NCI-H146 treated with DMSO at 0.1 percent for 48 hours (cell line): Measurements from ENCODE around the gene INAFM2.
A peak's percentile ranks its signal among the peaks of the same experiment; 100 is the strongest.

Source experiments
- DNase-seq: peaks from one replicate; lab custom pipeline; 2025; ENCODE audit not compliant: unreplicated experiment; lab: John Stamatoyannopoulos, UW

INAFM2 gene

DNA sequence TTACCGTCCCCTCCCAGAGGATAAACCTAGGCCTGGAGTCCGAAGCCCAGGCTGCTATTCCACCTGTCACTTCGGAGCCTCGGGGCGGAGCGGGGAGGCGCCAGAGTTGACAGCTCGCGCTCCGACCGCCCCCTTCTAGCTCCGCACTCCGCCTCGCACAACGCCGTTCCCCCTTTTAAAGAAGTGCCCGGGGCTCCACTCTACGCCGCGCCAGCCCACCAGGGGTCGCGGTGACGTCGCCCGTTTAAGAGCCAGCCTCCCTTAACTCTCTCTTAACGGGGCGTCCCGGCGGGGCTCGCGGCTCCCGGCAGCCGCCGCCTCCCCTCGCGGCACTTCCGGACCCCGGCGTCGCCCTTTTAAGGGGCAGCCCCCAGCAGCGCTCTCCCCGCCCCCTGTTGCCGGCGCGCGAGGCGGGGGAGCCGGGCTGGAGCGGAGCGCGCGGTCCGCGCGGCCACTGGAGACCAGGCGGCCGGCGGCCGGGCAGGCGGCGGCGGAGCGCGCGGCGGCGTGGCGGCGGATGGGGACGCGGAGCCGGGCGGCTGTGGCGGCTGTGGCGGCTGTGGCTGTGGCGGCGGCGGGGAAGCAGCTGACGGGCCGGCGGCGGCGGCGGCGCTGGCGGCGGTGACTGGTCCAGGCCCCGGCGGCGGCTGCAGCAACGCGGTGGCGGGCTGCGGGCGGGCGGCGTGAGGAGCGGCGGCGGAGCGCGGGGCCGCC lies at the start of gene INAFM2:
TSS of gene INAFM2 (plus strand) at position 454 of the 714 bp plus-strand sequence. CDS start 364 bp downstream, outside the sequence.
- peak; percentile 83 for DNase-seq

DNA sequence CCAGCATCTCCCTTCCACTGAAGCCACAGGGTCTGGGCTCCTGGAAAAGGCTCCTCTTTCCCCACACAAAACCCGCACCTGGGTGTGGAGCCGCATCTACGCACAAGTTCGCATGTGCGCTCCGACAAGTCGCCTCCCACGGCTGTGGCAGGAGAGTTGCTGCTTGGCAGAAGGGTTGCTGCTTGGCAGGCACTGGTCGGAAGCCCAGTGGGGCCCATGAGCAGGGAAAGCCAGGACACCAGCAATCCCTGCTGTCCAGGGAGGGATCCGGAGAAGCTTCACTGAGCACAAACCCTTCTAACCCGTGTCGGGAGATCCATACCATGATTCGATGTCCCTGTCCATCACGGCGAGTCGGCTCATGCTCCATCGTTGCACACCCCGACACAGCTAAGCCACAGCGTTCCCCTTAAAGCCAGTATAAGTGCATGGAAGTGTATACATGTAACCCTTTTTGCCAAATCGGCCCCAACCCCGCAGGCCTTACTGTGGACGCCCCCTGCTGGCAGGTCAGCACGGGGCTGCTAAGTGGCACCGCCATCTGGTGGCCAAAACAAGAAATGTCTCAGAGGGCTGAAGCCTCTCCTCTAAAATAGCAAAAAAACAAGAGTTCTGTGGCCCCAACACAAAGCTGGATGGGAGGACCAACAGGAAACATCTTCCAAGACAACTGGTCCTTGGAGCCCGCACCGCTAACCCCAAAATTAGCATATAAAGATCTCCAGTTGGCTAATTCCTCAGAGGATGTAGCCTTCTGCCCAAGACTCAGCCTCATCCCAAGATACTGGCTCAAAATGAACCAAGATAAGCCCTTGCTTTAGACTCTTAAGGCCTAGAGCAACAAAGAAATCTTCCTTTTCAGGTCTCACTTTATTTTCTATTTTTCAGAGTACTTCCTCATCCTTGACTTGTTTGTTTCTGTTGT lies 48.9 kb upstream of the INAFM2 start:
- DNase-seq = peak; percentile 32

GRCh38 chr15:40275523-40275922 lies 48.0 kb upstream of the INAFM2 start:
- no peak for DNase-seq

GRCh38 chr15:40275954-40276353 lies 47.5 kb upstream of the INAFM2 start:
- no peak for DNase-seq

- DNase-seq = no peak
Measured at GRCh38 chr15:40276927-40277326, 46.6 kb upstream of the INAFM2 start.

- DNase-seq = no peak
Measured at GRCh38 chr15:40277471-40277870, 46.0 kb upstream of the INAFM2 start.

GRCh38 chr15:40278026-40278425 lies 45.5 kb upstream of the INAFM2 start:
- DNase-seq = no peak

DNA sequence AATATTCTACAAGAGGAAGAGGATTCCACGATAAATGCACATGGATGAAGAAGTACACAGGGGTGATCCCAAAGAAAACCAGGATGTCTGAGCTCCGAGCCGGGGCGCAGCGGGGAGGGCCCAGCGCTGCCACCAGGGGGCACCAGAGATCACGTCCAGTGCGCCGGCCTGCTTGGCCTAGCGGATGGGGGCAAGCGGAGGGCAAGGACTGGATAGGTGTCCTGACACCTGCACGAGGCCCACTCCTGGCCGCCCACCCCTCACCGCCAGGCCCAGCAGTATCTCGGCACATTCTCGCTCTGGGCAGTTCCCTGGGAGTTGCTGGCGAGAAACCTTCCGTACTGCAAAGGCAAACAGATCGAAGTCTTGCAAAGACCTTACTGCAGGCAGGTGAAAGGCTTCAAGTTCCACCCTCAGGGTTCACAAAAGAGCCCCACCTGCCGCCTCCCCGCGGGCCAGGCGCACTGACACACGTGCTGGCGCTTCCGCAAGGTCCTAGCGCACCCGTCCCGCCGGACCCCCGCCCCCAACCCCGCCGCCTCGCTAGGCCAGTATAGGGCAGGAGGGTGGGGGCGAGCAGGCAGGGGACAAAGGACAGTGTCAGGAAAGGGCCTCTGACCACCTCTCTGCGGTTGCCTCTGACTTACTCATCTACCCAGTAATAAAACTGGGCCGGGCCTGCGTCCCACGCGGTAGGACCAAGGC lies 43.9 kb upstream of the INAFM2 start:
- peak; percentile 43 for DNase-seq

GRCh38 chr15:40280260-40281056 lies 43.0 kb upstream of the INAFM2 start:
- DNase-seq = no peak

GRCh38 chr15:40281057-40281800 lies 42.3 kb upstream of the INAFM2 start:
- DNase-seq = no peak

GRCh38 chr15:40281801-40282146 lies 41.7 kb upstream of the INAFM2 start:
- no peak for DNase-seq

GRCh38 chr15:40282147-40282868 lies 41.2 kb upstream of the INAFM2 start:
- peak; percentile 17 for DNase-seq

GRCh38 chr15:40282869-40283614 lies 40.5 kb upstream of the INAFM2 start, which contains the start of gene ANKRD63:
TSS of gene ANKRD63 (minus strand) at chr15:40283064. CDS start at chr15:40282586, 478 bp downstream.
- no peak for DNase-seq

- no peak for DNase-seq
Measured at GRCh38 chr15:40283615-40284300, 39.7 kb upstream of the INAFM2 start.

GRCh38 chr15:40285151-40285550 lies 38.3 kb upstream of the INAFM2 start:
- no peak for DNase-seq

- no peak for DNase-seq
Measured at GRCh38 chr15:40285554-40286011, 37.9 kb upstream of the INAFM2 start.

- no peak for DNase-seq
Measured at GRCh38 chr15:40286061-40286532, 37.4 kb upstream of the INAFM2 start.

GRCh38 chr15:40286794-40287193 lies 36.7 kb upstream of the INAFM2 start:
- DNase-seq = no peak
